ENCODE data around the gene GNAS-AS1.

Gene GNAS-AS1

DNA sequence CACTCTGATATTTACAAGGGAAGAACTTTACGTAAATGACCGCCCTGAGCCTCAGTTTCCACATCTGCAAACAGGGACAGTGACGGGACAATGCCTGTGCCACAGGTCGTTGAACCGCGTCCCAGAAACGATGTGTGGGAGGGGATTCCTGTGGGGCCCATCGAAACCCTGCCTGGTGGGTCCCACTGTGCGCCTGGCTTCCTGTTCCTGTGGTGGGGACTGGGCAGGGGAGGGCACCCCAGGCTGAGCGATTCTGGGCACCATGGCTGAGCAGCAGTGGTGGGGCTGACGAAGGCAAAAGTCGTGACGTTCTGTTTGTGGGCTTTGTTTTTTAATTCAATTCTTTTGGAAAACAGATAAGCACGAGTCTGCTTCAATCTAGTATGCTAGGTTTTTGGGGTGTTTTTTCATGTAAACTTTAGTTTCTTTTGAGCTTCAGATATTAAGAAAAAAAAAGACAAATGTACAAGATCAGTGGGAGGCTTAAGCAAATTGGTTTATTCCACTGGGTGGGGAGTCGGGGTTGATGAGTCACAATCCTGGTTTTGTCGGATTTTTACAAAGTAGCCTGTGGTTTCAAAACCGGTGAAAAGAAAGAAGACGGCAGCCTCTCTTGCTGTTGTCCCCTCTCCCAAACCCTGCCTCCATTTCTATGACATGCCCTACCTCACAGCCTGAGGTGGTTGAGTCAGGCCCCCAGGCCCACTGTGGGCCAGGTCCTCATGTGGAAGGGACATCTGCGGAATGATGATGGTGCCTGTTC is 40.4 kb downstream of the GNAS-AS1 start:
- TF ChIP-seq EP300 (IDR thresholded peaks at IDR 0.05; ENCODE audit: borderline replicate concordance) = no peak
- TF ChIP-seq CREB1 (IDR thresholded peaks at IDR 0.05; ENCODE audit: low read depth) = no peak
- TF ChIP-seq YY1 (IDR thresholded peaks at IDR 0.05; ENCODE audit: low read depth) = no peak
- TF ChIP-seq, protein P1, sequence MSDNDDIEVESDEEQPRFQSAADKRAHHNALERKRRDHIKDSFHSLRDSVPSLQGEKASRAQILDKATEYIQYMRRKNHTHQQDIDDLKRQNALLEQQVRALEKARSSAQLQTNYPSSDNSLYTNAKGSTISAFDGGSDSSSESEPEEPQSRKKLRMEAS (IDR thresholded peaks at IDR 0.05) = no peak
- no peak for TF ChIP-seq FOXM1 (IDR thresholded peaks at IDR 0.05; ENCODE audit: borderline replicate concordance, low read depth)
- no peak for TF ChIP-seq CEBPB (IDR thresholded peaks at IDR 0.05)
- TF ChIP-seq NFIC (IDR thresholded peaks at IDR 0.05) = no peak
- TF ChIP-seq, protein P2, sequence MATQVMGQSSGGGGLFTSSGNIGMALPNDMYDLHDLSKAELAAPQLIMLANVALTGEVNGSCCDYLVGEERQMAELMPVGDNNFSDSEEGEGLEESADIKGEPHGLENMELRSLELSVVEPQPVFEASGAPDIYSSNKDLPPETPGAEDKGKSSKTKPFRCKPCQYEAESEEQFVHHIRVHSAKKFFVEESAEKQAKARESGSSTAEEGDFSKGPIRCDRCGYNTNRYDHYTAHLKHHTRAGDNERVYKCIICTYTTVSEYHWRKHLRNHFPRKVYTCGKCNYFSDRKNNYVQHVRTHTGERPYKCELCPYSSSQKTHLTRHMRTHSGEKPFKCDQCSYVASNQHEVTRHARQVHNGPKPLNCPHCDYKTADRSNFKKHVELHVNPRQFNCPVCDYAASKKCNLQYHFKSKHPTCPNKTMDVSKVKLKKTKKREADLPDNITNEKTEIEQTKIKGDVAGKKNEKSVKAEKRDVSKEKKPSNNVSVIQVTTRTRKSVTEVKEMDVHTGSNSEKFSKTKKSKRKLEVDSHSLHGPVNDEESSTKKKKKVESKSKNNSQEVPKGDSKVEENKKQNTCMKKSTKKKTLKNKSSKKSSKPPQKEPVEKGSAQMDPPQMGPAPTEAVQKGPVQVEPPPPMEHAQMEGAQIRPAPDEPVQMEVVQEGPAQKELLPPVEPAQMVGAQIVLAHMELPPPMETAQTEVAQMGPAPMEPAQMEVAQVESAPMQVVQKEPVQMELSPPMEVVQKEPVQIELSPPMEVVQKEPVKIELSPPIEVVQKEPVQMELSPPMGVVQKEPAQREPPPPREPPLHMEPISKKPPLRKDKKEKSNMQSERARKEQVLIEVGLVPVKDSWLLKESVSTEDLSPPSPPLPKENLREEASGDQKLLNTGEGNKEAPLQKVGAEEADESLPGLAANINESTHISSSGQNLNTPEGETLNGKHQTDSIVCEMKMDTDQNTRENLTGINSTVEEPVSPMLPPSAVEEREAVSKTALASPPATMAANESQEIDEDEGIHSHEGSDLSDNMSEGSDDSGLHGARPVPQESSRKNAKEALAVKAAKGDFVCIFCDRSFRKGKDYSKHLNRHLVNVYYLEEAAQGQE (IDR thresholded peaks at IDR 0.05; ENCODE audit: low read depth) = no peak
- no peak for TF ChIP-seq RAD21 (IDR thresholded peaks at IDR 0.05; ENCODE audit: low read depth)
- TF ChIP-seq, protein P3, sequence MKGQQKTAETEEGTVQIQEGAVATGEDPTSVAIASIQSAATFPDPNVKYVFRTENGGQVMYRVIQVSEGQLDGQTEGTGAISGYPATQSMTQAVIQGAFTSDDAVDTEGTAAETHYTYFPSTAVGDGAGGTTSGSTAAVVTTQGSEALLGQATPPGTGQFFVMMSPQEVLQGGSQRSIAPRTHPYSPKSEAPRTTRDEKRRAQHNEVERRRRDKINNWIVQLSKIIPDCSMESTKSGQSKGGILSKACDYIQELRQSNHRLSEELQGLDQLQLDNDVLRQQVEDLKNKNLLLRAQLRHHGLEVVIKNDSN (IDR thresholded peaks at IDR 0.05) = no peak
- TF ChIP-seq TEAD4 (IDR thresholded peaks at IDR 0.05) = no peak
- no peak for TF ChIP-seq EGR1 (IDR thresholded peaks at IDR 0.05)
- no peak for TF ChIP-seq TCF12 (IDR thresholded peaks at IDR 0.05; ENCODE audit: low read depth)
- TF ChIP-seq ZBTB7A (IDR thresholded peaks at IDR 0.05; ENCODE audit: low read depth) = no peak
- no peak for TF ChIP-seq TAF1 (IDR thresholded peaks at IDR 0.05; ENCODE audit: low read depth)

DNA sequence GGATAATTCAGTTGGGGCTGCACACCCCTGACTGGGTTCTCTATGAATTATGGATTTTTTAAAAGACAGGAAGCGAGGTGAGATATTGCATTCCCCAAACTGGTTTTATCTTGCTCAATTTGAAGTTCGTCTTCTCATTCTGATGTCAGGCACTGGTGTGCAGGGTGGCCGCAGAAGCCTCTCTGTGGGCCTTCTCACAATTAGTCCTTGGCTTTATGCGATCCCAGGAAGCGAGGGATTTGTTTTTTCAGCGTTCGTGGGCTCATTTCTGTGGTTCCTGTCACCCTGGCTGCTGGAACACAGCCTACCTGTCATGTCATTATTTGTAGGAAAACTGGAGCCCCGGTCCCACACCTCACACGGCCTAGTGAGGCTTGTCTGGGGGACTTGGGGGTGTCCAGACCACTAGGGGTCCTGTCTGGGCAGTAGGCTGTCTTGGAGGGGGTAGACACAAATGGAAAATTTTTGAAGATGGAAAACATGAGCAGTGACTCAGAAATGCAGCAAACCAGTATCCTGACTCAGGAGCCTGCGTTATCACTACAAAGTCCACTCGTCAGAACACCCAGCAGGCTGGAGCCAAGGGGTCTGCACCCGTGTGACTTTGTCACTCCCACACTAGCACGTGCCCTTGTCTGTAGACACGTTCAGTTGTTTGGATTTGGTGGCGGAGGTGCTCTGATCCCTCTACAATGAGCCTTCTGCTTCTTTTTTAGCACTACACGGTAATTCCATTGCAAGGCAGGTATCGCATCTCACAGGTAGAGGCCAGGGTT is 42.2 kb downstream of the GNAS-AS1 start:
- no peak for TF ChIP-seq EGR1 (IDR thresholded peaks at IDR 0.05)
- TF ChIP-seq FOXM1 (IDR thresholded peaks at IDR 0.05; ENCODE audit: borderline replicate concordance, low read depth) = no peak
- no peak for TF ChIP-seq TEAD4 (IDR thresholded peaks at IDR 0.05)
- TF ChIP-seq, protein P1 (IDR thresholded peaks at IDR 0.05) = no peak
- no peak for TF ChIP-seq YY1 (IDR thresholded peaks at IDR 0.05; ENCODE audit: low read depth)

DNA sequence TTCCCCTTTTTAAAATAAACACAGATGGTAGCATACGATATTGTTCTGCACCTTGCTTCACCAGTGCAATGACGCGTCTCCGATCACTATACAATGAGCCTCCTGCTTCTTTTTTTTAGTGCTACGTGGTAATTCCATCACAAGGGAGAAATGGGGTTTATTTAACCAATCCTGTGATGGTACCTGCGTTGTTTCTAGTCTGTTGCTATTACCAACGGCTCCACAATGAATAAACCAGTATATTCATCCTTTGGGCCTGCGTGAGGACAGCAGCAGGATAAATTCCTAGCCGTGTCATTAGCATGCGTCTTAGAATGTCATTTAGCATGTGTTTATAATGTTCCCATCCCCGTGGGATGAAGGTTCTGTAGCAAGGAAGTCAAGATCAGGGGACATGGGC is 42.9 kb downstream of the GNAS-AS1 start:
- no peak for TF ChIP-seq ZBTB7A (IDR thresholded peaks at IDR 0.05; ENCODE audit: low read depth)
- no peak for TF ChIP-seq RAD21 (IDR thresholded peaks at IDR 0.05; ENCODE audit: low read depth)
- no peak for TF ChIP-seq CREB1 (IDR thresholded peaks at IDR 0.05; ENCODE audit: low read depth)

DNA sequence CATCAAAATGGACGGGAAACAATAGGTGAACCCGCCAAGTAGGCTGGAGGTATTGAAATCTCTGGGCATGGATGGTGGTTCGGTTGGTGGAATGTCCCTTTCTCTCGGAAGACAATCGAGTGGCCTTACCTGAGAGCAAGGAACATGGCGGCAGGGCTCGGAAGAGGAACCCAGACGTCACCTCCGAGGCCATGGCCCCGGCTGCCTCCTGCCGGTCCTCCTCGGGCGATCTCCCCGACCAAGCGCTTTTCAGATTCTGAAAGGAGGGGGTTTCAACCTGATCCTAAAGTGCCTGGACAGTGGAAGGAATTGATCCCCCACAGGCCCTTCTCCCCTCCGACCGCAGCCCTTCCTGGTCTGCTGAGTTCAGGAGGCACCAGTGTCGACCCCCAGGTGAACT is 47.2 kb downstream of the GNAS-AS1 start:
- TF ChIP-seq NFIC (IDR thresholded peaks at IDR 0.05) = no peak
- TF ChIP-seq YY1 (IDR thresholded peaks at IDR 0.05; ENCODE audit: low read depth) = no peak
- TF ChIP-seq EP300 (IDR thresholded peaks at IDR 0.05; ENCODE audit: borderline replicate concordance) = no peak
- no peak for TF ChIP-seq CEBPB (IDR thresholded peaks at IDR 0.05)
- TF ChIP-seq, protein P2 (IDR thresholded peaks at IDR 0.05; ENCODE audit: low read depth) = no peak
- TF ChIP-seq CREB1 (IDR thresholded peaks at IDR 0.05; ENCODE audit: low read depth) = no peak
- no peak for TF ChIP-seq RAD21 (IDR thresholded peaks at IDR 0.05; ENCODE audit: low read depth)
- TF ChIP-seq EGR1 (IDR thresholded peaks at IDR 0.05) = no peak
- TF ChIP-seq, protein P1 (IDR thresholded peaks at IDR 0.05) = no peak
- no peak for TF ChIP-seq TEAD4 (IDR thresholded peaks at IDR 0.05)
- no peak for TF ChIP-seq TAF1 (IDR thresholded peaks at IDR 0.05; ENCODE audit: low read depth)
- no peak for TF ChIP-seq TCF12 (IDR thresholded peaks at IDR 0.05; ENCODE audit: low read depth)
- no peak for TF ChIP-seq FOXM1 (IDR thresholded peaks at IDR 0.05; ENCODE audit: borderline replicate concordance, low read depth)
- no peak for TF ChIP-seq ZBTB7A (IDR thresholded peaks at IDR 0.05; ENCODE audit: low read depth)

DNA sequence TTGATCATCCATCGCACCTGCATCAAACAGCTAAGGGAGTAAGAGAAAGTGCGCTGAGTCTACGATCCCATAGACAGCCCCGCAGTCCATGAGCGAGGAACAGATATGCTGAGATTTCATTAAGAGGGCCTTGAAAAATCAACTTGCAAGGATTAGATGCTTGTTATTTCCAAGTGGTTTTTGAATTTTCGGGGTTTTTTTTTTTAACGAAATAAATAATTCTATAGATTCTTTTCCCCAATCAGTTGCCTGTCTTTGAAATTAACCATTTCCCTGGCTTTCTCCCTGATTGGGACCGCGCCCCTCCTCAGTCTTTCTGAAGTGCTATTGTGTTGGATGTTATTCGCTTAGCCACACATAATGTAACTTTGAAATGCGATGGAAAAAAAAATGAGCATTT is 48.6 kb downstream of the GNAS-AS1 start:
- TF ChIP-seq TEAD4 (IDR thresholded peaks at IDR 0.05) (no peak), NFIC (IDR thresholded peaks at IDR 0.05) (no peak), ZBTB7A (IDR thresholded peaks at IDR 0.05; ENCODE audit: low read depth) (no peak)
